GM10847 (cell line): ENCODE data around the gene FBXO2.

ENCODE experiments used
- POLR2A ChIP-seq: IDR thresholded peaks from 2 replicates; pipeline ENCODE4 v1.6.1; 2011; ENCODE audit not compliant: insufficient read length; ENCODE audit errors: extremely low read depth

FBXO2 gene

GRCh38 chr1:11690397-11691301 lies 36.4 kb upstream of the FBXO2 start:
- TF ChIP-seq POLR2A = no peak

GRCh38 chr1:11688506-11688905 lies 34.3 kb upstream of the FBXO2 start:
- no peak for TF ChIP-seq POLR2A

DNA sequence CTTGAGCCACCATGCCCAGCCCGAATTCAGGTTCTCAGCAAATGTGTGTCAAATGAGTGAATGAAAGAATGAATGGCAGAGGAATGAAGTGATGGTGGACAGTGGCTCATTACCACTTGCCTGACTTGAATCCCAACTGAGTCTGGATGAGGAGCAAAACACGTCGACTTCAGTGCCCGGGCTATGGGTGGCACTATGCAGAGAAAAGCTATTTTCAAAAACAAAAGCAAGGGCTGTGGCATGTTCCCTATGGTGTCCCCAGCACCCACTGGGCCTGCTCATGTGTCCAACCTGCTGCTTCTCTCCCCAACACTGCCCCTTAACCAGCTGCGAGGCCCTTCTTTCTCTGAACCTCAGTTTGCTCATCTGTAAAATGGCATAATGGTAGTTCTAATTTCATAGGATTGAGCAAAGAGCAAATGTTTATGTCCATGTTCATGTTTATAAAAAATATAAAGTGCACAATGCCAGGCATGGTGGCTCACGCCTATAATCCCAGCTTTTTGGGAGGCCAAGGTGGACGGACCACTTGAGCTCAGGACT lies 31.1 kb upstream of the FBXO2 start:
- no peak for TF ChIP-seq POLR2A

DNA sequence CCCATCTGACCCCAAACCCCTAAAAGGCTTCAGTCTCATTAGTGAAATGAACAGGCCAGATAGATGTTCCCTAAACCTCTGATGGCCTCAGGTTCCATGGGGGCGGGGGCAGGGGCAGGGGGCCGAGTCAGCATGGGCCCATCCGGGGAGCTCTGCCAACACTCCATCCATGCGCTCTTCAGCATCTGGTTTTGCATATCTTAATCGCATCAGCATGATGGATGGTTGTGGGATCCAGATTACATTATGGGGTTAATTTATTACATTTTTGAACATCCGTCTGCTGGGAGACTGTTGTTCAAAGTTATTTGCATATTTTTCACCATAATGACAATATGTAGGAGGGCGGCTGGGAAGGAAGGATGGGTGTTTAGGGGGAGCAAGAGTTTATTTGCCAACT lies 29.8 kb upstream of the FBXO2 start:
- no peak for TF ChIP-seq POLR2A

- TF ChIP-seq POLR2A = no peak
These were observed 28.6 kb upstream of the FBXO2 start for GRCh38 chr1:11682799-11683198.

DNA sequence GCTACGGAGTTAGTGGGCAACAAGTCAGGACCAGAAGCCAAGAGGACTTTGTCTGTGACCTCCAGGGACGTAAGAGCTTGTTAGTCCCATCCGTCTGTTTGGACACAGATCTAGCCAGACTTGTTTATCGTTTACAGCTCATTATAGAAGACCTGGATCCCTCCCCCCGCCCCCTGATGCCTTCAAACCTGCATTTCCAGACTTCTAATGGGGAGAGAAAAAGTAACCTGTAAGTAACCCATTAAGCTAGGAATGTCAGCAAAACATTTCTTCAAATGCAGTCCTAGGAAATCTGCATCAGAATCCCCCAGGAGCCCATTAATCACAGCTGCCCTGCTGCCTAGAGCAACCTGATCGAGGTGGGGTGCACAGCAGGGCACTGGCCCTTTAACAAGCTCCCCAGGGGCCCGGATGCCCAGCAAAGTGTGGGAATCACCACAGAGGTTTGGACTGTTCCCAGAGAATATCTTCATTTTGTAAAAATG lies 28.1 kb upstream of the FBXO2 start:
- no peak for TF ChIP-seq POLR2A

- TF ChIP-seq POLR2A = peak; percentile 63
These were observed 27.0 kb upstream of the FBXO2 start, which contains the start of gene MAD2L2 for GRCh38 chr1:11681071-11681771. Gene MAD2L2, minus strand, starts transcription at chr1:11681148. Its CDS starts 547 bp downstream, at chr1:11680601.

- no peak for TF ChIP-seq POLR2A
These were observed 26.2 kb upstream of the FBXO2 start for GRCh38 chr1:11680270-11681070.

DNA sequence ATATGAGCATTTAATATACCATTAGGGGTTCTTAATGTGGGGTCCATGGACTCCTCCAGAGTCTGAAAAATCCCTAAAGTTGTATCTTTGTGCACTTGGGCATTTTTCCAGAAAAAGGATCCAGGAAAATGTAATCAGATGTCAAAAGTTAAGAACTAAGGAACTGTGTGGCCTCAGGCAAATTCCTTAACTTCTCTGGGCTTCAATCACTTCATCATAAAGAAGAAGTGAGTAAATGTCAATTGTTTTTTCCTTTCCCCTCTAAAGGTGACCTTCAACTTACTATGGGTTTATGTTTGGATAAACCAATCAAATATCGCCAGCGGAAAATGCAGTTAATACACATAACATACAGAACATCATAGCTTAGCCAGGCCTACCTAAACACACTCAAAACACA lies 24.2 kb upstream of the FBXO2 start:
- no peak for TF ChIP-seq POLR2A

DNA sequence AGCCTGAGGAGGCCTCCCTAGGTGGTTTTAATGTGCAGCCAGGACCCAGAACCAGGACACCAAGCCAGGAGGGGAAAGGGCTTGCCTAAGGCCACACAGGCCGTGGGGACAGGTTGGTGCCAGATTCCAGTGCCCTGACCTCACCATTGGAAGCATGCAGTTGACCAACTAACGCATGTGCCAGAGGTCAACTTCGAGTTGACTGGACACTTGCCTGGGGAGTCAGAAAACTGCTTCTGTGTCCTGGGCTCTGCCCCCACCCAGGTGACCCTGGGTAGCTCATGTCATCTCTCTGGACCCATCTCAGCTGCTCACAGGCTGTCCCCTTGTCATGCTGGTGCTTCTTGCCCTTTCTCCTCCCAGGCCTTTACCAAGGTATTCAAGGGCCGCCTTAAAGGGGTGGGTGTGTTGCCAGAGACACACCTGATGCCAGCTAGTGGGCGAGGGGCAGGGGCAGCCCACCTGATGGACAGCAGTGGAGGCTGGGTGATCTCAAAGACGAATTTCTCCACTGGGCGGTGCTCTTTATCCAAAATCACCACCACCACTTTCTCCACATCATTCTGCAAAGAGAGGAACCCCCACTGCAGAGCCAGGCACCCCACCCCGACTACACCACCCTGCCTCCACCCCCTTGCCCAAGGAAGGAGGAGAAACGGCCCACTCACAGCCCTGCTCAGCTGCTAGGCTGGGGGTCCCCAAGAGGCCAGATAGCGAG lies 22.3 kb upstream of the FBXO2 start:
- no peak for TF ChIP-seq POLR2A

DNA sequence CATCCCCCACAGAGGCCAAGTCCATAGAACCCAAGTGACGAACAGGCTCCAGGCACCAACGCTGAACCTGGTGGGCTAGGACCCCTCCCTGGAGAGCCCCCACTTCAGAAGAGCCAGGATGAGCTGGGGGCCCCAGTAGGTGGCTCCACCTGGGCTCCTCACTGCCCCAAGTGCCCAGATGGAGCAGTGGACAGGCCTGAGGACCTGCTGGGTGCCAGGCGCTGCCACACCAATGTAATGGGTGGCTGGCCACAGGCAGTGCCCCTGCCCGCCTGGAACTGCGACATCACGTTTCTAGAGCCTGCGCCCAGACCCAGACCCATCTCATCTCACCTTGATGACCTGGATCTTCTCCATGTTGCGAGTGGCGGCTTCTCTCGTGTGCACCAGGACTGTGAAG lies 21.1 kb upstream of the FBXO2 start:
- TF ChIP-seq POLR2A = no peak

DNA sequence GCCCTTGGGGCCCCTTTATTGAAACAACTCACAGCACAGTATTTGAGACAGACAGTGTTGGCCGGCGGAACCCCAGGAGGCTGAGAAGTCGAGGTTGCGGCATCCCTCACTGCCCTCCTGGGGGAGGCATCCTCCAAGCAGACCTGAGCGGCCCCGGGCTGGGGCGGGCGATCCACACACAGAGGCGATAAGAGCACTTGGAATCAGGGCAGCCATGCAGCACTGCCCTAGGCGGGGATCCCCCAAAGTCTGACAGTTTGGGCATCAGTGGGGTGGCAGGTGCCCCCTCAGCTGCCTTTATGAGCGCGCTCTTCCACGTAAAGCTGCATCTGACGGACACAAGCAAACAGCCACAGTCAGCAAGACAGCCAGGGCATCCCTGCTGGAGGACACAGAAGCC lies 20.3 kb upstream of the FBXO2 start:
- TF ChIP-seq POLR2A = no peak

GRCh38 chr1:11673089-11673769 lies 19.0 kb upstream of the FBXO2 start:
- no peak for TF ChIP-seq POLR2A
